ENCODE measurements around the gene ACSM6. TPM values are rescaled to one million over a fixed set of nuclear protein-coding genes. Genes with fewer than 3 reads are reported as not detected.

Gene ACSM6
- total and polyA plus RNA-seq, 11 donors = 0.20 to 0.25 TPM; not detected in 9

DNA sequence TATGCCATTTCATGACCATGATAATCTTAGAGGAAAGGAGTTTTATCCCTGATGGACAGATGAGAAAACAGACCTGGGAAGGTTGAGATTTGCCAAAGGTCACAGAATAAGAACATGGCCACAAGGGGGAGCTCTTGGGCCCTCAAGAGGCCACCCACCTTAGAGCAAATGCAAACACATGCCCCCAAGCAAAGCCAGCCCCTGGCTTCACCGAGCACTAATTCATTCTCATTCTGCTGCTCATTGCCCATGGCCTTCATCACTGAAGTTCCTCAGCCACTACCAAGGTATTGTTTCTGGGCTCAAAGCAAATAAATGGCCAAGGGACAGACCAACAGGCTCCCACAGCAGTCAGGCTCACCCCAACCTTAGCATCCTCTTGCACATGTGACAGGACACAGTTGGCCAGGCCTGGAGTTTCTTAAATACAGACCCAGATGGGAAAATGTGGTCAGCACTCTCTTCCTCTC lies 52.6 kb downstream of the ACSM6 start:
- Histone ChIP-seq H3K9me3 (no peaks in the 10 kb centered on the region), H3K27ac (peak overlapping the region in 10 of 12 donors; percentile 33 to 74 (median 60)), H3K36me3 (peaks cover 0 to 71% (median 52%) of the 10 kb centered on the region in 9 donors), H3K4me1 (peaks cover 3 to 58% (median 40%) of the 10 kb centered on the region in 12 donors), H3K4me3 (no peak overlapping the region), H3K27me3 (no peaks in the 10 kb centered on the region)
- intact Hi-C loops (cut with DNase I) = loop anchor here (1.0 to 10.0 kb wide), 10 partner anchors 41 to 358 kb away; partner anchors contain the start of gene PDLIM1 (in 4 of the 10)
- peak; percentile 70 to 85 (median 73) for DNase-seq
- peak; percentile 7 to 59 (median 46) for ATAC-seq
- no peak for TF ChIP-seq POLR2A (IDR thresholded peaks at IDR 0.05)
- TF ChIP-seq, protein P1, sequence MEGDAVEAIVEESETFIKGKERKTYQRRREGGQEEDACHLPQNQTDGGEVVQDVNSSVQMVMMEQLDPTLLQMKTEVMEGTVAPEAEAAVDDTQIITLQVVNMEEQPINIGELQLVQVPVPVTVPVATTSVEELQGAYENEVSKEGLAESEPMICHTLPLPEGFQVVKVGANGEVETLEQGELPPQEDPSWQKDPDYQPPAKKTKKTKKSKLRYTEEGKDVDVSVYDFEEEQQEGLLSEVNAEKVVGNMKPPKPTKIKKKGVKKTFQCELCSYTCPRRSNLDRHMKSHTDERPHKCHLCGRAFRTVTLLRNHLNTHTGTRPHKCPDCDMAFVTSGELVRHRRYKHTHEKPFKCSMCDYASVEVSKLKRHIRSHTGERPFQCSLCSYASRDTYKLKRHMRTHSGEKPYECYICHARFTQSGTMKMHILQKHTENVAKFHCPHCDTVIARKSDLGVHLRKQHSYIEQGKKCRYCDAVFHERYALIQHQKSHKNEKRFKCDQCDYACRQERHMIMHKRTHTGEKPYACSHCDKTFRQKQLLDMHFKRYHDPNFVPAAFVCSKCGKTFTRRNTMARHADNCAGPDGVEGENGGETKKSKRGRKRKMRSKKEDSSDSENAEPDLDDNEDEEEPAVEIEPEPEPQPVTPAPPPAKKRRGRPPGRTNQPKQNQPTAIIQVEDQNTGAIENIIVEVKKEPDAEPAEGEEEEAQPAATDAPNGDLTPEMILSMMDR (IDR thresholded peaks at IDR 0.05) = peak; percentile 79 to 94 (median 89)
- WGBS, 4 donors = 0 to 14% (median 5%) methylated on average over 1 of the region's 1 CpG

DNA sequence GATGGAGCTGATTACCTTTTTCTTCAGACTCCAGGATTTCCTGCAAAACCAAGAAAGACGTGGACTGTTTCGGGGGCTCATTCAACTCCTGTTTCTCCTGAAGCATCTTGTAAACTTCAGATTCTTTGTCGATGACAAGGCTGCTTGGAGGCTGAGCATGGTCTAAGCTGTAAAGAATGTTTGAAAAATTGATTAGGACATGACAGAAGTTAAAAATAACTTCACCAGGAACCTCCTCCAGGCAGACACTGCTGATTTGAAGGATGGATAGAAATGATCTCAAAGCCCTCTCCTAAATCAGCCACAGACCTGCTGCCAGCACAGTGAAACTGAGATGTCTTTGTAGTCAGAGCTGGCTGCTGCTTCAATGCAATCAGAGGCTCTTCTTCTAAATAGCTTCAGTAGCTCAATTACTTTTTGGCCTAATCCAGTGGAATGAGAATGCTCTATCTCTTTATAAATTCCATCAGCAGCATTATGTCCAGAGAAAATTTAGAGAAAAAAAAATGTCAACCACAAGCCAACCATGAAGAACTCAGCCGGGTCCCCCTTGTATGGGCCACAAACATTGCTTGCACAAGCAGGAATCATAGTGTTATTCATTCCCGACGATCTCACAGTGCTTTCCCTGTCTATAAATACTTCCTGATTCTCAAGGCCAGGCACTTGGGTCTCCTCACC lies 53.3 kb downstream of the ACSM6 start:
- intact Hi-C loops (cut with DNase I) = loop anchor here (2.0 to 10.0 kb wide), 8 partner anchors 40 to 357 kb away; partner anchors contain the start of gene PDLIM1 (in 4 of the 10)
- peak overlapping the region; percentile 27 to 74 (median 59) for H3K27ac ChIP-seq
- ATAC-seq = no peak
- TF ChIP-seq, protein P1 (IDR thresholded peaks at IDR 0.05) = no peak
- TF ChIP-seq POLR2A (IDR thresholded peaks at IDR 0.05) = no peak
- H3K27me3 ChIP-seq = no peaks in the 10 kb centered on the region
- peaks cover 3 to 61% (median 41%) of the 10 kb centered on the region in 12 donors for H3K4me1 ChIP-seq
- 34 to 45% (median 39%) methylated on average over 6 of the region's 6 CpGs for WGBS, 4 donors
- no peaks in the 10 kb centered on the region for H3K9me3 ChIP-seq
- H3K36me3 ChIP-seq = peaks cover 0 to 68% (median 47%) of the 10 kb centered on the region in 9 donors
- DNase-seq = no peak
- H3K4me3 ChIP-seq = no peak overlapping the region

DNA sequence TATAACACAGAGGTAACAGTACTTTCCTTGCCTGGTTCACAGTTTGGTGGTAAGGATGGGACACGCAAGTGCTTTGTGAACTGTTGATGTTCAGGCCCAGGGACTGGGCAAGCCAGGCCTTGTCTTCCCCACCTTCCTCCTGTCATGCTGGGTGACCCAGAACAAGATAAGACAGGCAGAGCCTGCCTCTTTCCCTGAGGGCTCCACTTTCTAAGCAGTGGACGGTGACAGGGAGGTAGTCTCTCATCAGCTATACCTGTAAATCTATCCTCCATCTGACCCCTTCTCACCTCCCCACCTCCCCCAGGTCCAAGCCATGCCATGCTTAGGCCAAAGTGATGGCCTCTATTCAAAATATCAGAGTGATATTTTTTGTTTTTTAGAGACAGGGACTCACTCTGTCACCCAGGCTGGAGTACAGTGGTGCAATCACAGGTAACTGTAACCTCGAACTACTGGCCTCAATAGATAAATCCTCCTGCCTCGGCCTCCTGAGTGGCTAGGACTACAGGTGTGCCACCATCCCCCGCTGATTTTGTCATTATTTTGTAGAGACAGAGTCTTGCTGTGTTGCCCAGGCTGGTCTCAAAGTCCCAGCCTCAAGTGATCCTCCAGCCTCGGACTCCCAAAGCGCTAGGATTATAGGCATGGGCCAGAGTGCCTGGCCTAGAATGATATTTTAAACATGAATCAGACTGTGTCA lies 54.0 kb downstream of the ACSM6 start:
- peaks cover 3 to 59% (median 43%) of the 10 kb centered on the region in 12 donors for H3K4me1 ChIP-seq
- intact Hi-C loops (cut with DNase I) = loop anchor here (2.0 to 10.0 kb wide), 8 partner anchors 39 to 357 kb away; partner anchors contain the start of gene PDLIM1 (in 4 of the 10)

More for the DNA sequence above, 54.0 kb downstream of the ACSM6 start:
- peaks cover 0 to 61% (median 42%) of the 10 kb centered on the region in 9 donors for H3K36me3 ChIP-seq
- peak overlapping the region in 11 of 12 donors; percentile 34 to 74 (median 59) for H3K27ac ChIP-seq
- H3K4me3 ChIP-seq = no peak overlapping the region
- DNase-seq (peak in 2 of 5 donors; percentile 45 to 55), ATAC-seq (peak; percentile 65 to 82 (median 76))
- no peaks in the 10 kb centered on the region for H3K9me3 ChIP-seq
- H3K27me3 ChIP-seq = no peaks in the 10 kb centered on the region
- WGBS, 4 donors = 79 to 88% (median 86%) methylated on average over 7 of the region's 7 CpGs
- TF ChIP-seq, protein P1 (IDR thresholded peaks at IDR 0.05) = no peak
- TF ChIP-seq POLR2A (IDR thresholded peaks at IDR 0.05) = no peak

Measured in heart left ventricle (tissue), 16 donors.